DMS79 treated with DMSO at 0.1 percent for 48 hours (cell line): ENCODE measurements around the gene SMS.
"Not testable (repeated sequence)": the region's sequence is repeated elsewhere in the genome, so short reads cannot be mapped to it uniquely, and the experiment has no call there.

Experiments
- DNase-seq: peaks from one replicate; lab custom pipeline; 2025; lab: John Stamatoyannopoulos, UW

The SMS gene

GRCh38 chrX:21952624-21953023 is 12.1 kb downstream of the SMS start:
- no peak for DNase-seq

DNA sequence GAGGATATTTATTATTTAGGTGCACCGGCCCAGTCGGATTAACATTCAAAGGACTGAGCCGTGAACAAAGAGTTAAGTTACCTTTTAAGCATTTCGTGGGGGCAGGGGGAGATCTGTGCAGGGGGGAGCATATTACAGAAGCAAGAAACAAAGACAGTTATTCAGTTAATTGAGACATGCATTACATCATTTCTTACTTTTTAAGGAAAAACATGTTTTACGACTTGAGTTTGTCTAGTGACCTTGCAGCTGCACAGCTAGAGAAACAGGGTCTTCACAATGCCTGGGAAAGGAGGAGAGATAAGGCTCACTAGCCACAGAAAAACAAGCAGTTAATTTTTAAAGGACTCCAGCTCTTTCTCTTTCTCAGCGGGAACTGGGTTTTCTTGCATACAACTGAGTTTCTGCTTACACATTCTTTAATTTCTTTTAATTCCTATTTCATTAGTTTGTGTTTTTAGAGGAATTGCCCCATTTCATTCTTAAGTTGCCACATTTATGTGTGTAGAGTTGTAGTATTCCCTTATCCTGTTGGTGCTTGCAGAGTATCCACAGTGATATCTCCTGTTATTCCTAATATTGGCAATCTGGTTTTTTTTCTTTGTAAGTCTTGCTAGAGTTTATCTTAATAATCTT is 12.8 kb downstream of the SMS start:
- DNase-seq: not testable (repeated sequence)

GRCh38 chrX:21955403-21956189 is 15.1 kb downstream of the SMS start:
- DNase-seq: no peak

DNA sequence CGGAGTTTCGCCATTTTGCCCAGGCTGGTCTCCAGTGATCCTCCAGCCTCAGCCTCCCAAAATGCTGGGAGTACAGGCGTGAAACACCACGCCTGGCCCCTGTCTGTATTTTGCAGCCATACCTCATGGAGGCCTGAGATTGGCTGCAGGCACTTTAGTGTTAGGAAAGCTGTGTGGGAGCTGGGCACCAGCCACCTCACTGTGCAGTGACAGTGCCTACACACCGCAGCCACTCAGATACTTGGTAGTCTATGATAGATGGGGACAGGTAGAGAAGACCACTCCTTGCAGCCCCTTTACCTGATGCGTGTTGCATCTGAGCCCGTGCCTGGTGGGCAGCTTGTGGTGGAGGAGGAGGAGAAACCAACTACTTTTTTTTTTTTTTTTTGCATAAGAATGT is 16.3 kb downstream of the SMS start:
- DNase-seq: no peak

GRCh38 chrX:21958187-21958586 is 17.7 kb downstream of the SMS start:
- DNase-seq: no peak

- DNase-seq: no peak
These were observed 18.4 kb downstream of the SMS start for GRCh38 chrX:21958916-21959315.

GRCh38 chrX:21959362-21960051 is 19.0 kb downstream of the SMS start:
- DNase-seq: no peak

DNA sequence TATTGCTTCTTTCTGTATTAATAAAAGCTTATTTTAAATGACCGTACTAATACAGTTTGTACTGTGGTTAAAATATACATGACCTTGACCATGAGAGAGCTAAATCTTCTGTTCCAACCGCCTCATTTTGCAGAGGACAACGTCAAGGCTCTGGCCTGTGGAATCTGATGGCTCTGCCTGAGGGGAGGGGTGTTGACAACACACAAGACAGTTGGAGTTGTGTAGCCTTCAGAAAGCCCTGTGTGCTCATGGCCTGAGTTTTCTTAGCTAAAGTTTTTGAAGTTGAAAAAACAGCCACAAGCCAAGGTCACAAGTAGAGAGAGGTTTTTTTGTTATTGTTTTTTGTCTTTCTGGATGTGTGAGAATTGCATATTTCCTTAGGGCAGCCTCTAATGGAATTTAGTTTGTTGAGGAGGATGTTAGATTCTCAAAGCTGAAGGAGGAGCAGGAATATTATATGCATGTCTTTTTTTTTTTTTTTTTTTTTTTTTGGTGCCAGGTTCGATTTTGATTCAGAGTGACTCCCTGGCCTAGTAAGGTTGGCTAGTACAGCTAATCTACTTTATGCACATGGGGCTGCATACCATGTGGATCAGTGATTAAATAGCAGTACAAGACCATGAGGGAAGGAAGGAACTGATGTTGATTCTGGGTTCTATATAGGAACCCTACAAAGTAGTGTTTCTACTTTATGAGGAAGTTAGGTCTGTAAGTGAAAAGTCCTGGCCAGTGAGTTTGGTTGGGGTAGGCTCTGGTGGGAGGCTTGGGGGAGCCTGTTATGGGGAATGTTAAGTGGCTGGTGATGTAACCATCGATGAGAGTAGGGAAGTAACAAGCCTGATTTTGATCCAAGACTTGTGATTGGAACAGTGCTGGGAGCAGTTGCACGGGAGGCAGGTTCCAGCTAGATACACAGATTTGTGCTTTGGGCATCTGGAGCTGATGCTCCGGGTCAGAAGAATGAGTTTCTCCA is 20.3 kb downstream of the SMS start:
- DNase-seq: no peak

DNA sequence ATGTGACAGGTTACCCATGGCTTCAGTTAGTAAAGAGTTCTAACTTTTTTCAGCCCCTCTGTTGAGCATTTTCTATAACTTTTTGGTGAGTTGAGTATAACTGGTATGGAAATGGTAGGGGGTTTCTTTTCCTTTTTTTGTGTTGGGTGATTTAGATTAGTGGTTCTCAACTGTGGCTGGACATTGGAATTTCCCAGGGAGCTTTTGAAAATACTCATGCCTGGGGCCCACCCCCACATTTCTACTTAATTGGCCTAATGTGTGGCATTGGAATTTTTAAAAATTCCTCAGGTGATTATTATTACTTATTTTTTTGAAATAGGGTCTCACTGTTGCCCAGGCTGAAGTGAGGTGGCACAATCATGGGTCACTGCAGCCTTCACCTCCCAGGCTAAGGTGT is 21.9 kb downstream of the SMS start:
- DNase-seq: no peak

- no peak for DNase-seq
These were observed 22.8 kb downstream of the SMS start for GRCh38 chrX:21963269-21963668.

- DNase-seq: no peak
These were observed 23.4 kb downstream of the SMS start for GRCh38 chrX:21963731-21964405.

DNA sequence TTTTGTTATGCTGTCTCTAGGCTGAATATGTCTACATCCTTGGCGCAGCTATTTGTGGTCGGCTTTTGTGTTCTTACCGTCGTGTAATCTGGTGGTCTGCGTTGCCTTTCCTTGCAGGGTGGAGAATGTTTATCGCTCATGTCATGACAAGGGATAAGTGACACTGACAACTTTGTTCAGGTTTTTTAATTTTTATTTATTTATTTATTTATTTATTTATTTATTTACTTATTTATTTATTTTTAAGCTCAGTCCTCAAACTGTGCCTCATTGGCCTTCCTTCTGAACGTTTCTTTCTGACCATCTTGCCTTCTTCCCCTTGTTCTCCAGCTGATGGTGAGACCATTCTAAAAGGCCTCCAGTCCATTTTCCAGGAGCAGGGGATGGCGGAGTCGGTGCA is 26.4 kb downstream of the SMS start:
- DNase-seq: no peak

DNA sequence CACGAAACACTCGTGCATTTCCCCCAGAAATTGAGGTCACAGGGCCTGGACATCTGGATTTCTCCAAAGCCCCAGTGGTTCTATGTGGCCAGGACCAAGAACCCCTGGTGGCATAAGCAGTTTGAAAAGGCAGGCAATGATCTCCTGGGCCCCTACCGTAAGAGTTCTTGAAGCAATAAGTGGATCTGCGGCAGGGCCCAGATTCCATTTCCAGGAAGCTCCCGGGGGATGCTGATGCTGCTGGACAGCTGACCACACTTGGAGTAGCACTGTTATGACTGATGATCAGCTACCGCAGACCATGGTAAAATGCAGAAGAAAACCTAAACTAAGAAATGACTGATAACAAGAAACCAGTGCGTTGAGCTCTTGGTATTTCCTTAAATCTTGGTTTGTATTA is 27.8 kb downstream of the SMS start:
- no peak for DNase-seq

DNA sequence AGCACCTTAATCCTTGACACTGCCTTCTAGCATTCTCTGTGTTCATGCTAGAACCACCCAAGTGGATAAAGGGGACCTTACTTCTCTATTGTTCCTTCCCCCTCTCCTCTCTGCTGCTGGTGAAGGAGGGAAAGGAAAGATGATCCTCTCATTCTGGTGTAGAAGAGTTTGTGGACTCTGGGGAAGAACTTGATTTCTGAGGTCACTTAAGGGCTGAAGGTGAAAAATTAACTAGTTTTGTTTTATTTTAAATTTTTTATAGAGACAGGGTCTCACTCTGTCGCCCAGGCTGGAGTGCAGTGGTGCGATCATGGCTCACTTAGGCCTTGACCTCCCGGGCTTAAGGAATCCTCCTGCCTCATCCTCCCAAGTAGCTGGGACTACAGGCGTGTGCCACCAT is 29.8 kb downstream of the SMS start:
- DNase-seq: no peak

DNA sequence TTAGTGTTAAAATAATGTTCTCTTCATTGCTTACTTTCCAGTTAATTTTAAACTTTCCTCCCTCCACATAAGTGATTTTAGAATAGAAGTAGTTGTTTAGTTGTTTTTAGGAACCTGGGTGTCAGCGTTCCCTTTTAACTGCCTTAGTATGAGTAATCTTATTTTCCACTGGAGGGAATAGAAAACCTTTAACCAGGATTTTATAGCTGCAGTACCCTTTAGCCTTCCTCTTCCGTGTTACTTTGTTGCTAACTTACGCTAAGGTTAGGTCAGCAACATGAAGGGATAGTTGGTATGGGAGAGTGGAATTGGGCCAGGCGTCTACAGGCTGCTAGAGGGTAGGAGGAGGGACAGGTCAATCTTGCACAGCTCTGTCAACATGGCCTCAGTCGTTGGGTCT is 31.5 kb downstream of the SMS start:
- no peak for DNase-seq

GRCh38 chrX:21972721-21973120 is 32.2 kb downstream of the SMS start:
- no peak for DNase-seq

DNA sequence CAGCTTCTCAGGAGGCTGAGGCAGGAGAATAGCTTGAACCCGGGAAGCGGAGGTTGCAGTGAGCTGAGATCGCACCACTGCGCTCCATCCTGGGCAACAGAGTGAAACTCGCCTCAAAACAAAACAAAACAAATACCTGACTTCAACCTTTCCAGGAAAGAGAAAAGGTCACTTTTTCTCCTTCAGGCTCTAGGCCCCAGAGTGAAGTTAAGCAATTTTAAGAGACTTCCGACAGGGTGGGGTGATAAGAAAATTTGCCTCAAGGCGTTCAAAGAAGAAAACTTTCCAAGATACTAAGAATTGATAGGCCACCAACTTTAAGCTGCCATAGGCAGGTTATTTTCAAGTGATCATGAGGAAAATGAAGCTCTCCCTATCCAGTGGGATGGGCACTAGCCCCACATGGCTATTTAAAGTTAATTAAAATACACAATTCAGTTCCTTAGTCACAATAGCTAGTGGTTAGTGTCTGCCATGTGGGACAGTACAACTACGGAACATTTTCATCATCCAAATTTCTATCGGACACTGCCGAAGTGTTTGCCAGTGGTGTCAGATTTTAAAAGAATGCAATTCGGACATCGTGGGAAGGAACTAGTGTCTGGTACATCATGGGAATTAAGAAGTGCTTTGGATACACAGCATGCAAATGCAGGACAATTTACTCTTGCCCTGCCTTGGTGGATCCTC is 33.0 kb downstream of the SMS start:
- no peak for DNase-seq

GRCh38 chrX:21974011-21974385 is 33.5 kb downstream of the SMS start:
- DNase-seq: peak; percentile 3

GRCh38 chrX:21975242-21975641 is 34.7 kb downstream of the SMS start:
- no peak for DNase-seq

- DNase-seq: no peak
These were observed 35.3 kb downstream of the SMS start for GRCh38 chrX:21975812-21976211.

DNA sequence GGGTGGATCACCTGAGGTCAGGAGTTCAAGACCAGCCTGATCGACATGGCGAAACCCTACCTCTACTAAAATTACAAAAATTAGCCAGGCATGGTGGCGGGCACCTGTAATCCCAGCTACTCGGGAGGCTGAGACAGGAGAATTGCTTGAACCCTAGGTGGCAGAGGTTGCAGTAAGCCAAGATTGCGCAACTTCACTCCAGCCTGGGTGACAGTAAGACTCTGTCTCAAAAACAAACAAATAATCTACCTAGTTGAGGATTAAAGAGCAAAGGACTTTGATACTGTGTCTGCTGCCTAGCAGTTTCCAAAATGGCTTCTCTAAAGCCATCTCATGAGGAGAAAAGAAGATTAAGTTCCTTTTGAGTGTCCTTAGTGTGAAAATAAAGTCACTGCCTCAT is 37.8 kb downstream of the SMS start:
- no peak for DNase-seq
